Head of caudate nucleus (tissue), 42 donors: ENCODE results near the gene ZFY.
"Not testable (repeated sequence)": the region's sequence is repeated elsewhere in the genome, so short reads cannot be mapped to it uniquely, and the experiment has no call there.

Source experiments
- DNase-seq, 42 donors: peaks; one replicate each; pipeline versions ENCODE4 v3.0.0 to v3.0.0-alpha.2; 2020 to 2021; ENCODE audit warnings: mixed read lengths in 7 of 42
- intact Hi-C: fragments of 100-400 bp; cut with DNase I; formaldehyde crosslinking; loops from one replicate; pipeline ENCODE4 v1.15.0; 2022

Gene ZFY

GRCh38 chrY:2969561-2969960, 34.4 kb downstream of the ZFY start:
- intact Hi-C loops = no loop called here
- DNase-seq = no peak

- intact Hi-C loops = no loop called here
- DNase-seq = no peak
These were observed 37.5 kb downstream of the ZFY start for GRCh38 chrY:2972708-2973107.

- intact Hi-C loops = no loop called here
- DNase-seq = no peak
These were observed 38.0 kb downstream of the ZFY start for GRCh38 chrY:2973110-2973751.

GRCh38 chrY:2979283-2979682, 44.1 kb downstream of the ZFY start:
- intact Hi-C loops = no loop called here
- no peak for DNase-seq

GRCh38 chrY:2984491-2984890, 49.3 kb downstream of the ZFY start:
- intact Hi-C loops = no loop called here

GRCh38 chrY:2987178-2987577, 52.0 kb downstream of the ZFY start:
- DNase-seq, intact Hi-C loops: not testable (repeated sequence)

More at GRCh38 chrY:2984491-2984890, 49.3 kb downstream of the ZFY start:
- DNase-seq = no peak

GRCh38 chrY:2997369-2997768, 62.2 kb downstream of the ZFY start:
- intact Hi-C loops, DNase-seq: not testable (repeated sequence)

GRCh38 chrY:3002190-3002589, 67.0 kb downstream of the ZFY start:
- intact Hi-C loops = no loop called here
- DNase-seq = no peak

GRCh38 chrY:3002680-3003515, 67.7 kb downstream of the ZFY start:
- intact Hi-C loops = no loop called here
- DNase-seq = no peak

- no peak for DNase-seq
- intact Hi-C loops = no loop called here
These were observed 68.3 kb downstream of the ZFY start for GRCh38 chrY:3003516-3003830.

GRCh38 chrY:3003846-3004245, 68.7 kb downstream of the ZFY start:
- DNase-seq = no peak

GRCh38 chrY:3006031-3006430, 70.8 kb downstream of the ZFY start:
- DNase-seq, intact Hi-C loops: not testable (repeated sequence)

More at GRCh38 chrY:3003846-3004245, 68.7 kb downstream of the ZFY start:
- intact Hi-C loops = no loop called here

GRCh38 chrY:3007967-3008366, 72.8 kb downstream of the ZFY start:
- no peak for DNase-seq
- intact Hi-C loops = no loop called here

- intact Hi-C loops = no loop called here
- DNase-seq = no peak
These were observed 77.0 kb downstream of the ZFY start for GRCh38 chrY:3012226-3012625.

GRCh38 chrY:3016594-3016993, 81.4 kb downstream of the ZFY start:
- no peak for DNase-seq
- intact Hi-C loops = no loop called here

GRCh38 chrY:3018546-3018945, 83.4 kb downstream of the ZFY start:
- DNase-seq = no peak
- intact Hi-C loops = no loop called here

- intact Hi-C loops = no loop called here
- DNase-seq = no peak
These were observed 84.4 kb downstream of the ZFY start for GRCh38 chrY:3019584-3019983.

GRCh38 chrY:3021176-3021575, 86.0 kb downstream of the ZFY start:
- intact Hi-C loops = no loop called here
- DNase-seq = no peak

- no peak for DNase-seq
- intact Hi-C loops = no loop called here
These were observed 88.4 kb downstream of the ZFY start for GRCh38 chrY:3023606-3024005.

GRCh38 chrY:3025357-3025756, 90.2 kb downstream of the ZFY start:
- DNase-seq = no peak
- intact Hi-C loops = no loop called here
